Measurements from ENCODE around the gene TXNL4A. TPM values are rescaled to one million over a fixed set of nuclear protein-coding genes. Genes with fewer than 3 reads are reported as not detected.

The TXNL4A gene
- total RNA-seq, 4 donors from 2014 or later, result 20.8 to 43.2 (median 32.5) TPM

DNA sequence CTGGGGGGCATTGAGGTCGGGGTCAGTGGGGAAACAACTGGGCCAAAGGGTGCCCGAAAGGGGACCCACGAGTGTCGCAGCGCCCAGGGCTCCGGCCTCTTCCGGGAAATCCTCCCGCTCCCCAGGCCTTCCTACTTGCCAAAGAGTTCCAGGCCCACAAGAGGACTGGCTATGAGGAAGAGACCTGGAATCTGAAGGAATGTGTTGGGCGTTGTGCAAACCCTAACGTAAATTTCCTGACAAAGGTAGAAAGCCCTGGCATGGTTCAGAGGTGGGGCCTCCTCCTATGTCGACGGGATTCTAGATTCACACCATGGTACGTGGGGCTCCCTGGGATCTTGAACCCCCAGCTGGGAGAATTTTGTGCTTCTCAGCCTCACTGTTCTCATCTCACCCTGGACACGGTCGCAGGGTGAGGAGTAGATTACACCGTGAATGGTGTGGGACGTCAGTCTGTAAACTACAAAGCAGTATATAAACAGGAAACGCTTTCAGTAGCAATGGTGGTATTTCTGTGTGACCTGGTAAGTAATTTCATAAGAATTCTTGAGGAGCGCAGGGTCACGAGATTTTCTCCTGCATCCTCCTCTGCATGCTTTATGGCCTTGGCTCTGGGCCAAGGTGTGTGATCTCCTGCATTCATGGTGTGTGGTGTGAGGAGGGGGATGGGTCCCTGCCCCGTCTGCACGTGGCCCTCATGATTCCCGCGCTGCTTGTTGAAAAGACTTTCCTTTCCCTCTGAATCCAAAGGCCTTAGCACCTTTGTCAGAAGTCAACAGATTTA is 23.1 kb downstream of the TXNL4A start:
- Histone ChIP-seq H3K4me3 (peak overlapping the region; percentile 54 to 83 (median 68)), H3K9me3 (no peaks in the 10 kb centered on the region), H3K27ac (peak overlapping the region; percentile 85 to 92 (median 90)), H3K27me3 (no peaks in the 10 kb centered on the region), H3K4me1 (peaks cover 12 to 74% (median 30%) of the 10 kb centered on the region in 3 donors), H3K36me3 (peaks cover 0 to 24% (median 4%) of the 10 kb centered on the region in 3 donors)
- WGBS, 2 donors, result 10 to 15% methylated on average over 17 to 22 of the region's 24 CpGs
- no peak for TF ChIP-seq POLR2A (IDR thresholded peaks at IDR 0.05)
- TF ChIP-seq, protein P1, sequence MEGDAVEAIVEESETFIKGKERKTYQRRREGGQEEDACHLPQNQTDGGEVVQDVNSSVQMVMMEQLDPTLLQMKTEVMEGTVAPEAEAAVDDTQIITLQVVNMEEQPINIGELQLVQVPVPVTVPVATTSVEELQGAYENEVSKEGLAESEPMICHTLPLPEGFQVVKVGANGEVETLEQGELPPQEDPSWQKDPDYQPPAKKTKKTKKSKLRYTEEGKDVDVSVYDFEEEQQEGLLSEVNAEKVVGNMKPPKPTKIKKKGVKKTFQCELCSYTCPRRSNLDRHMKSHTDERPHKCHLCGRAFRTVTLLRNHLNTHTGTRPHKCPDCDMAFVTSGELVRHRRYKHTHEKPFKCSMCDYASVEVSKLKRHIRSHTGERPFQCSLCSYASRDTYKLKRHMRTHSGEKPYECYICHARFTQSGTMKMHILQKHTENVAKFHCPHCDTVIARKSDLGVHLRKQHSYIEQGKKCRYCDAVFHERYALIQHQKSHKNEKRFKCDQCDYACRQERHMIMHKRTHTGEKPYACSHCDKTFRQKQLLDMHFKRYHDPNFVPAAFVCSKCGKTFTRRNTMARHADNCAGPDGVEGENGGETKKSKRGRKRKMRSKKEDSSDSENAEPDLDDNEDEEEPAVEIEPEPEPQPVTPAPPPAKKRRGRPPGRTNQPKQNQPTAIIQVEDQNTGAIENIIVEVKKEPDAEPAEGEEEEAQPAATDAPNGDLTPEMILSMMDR (IDR thresholded peaks at IDR 0.05), result no peak
- intact Hi-C loops (cut with DNase I), result no loop called here
- DNase-seq, result no peak

DNA sequence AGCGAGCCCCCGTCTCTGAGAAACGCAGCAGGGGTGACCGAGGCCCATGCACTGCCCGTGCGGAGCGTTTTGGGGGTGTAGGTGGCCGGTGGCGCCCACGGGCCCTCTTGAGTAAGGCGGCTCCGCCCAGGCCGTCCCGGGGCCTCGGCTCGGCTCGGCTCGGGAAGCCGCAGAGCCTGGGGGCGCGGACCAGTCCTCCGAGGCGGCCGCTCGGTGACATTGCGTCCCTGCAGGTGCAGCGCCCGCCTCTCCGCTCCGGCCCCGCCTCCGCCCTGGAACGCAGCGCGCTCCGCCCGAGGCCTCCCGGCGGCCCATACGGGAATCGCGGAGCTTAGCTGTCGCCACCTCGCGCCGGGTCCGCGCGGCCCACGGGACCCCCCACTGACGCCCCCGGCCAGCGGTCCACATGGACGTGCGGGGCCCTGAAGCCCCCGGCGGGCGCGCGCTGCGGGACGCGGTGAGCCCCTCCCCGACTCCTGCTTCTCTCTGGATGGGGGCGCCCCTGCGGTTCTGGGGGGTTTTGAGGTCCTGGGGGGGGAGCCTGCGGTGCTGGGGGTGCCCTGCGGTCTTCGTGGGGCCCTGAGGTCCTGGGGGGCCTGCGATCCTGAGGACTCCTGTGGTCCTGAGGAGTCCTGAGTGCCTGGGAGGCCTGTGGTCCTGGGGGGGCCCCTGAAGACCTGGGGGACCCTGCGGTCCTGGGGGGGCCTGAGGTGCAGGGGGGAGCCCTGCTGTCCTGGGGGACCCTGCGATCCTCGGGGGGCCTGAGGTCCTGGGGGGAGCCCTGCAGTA is 23.8 kb downstream of the TXNL4A start, which contains the start of gene HSBP1L1:
TSS of gene HSBP1L1 (plus strand) at position 314 of the 789 bp plus-strand sequence. CDS start at position 407, 93 bp downstream.
- Histone ChIP-seq H3K9me3 (no peaks in the 10 kb centered on the region), H3K36me3 (peaks cover 0 to 18% (median 0%) of the 10 kb centered on the region in 3 donors), H3K4me3 (peak within 1 kb of the TSS; percentile 54 to 83 (median 68)), H3K4me1 (peaks cover 15 to 77% (median 34%) of the 10 kb centered on the region in 3 donors), H3K27ac (peak within 1 kb of the TSS; percentile 85 to 92 (median 90)), H3K27me3 (no peaks in the 10 kb centered on the region)
- intact Hi-C loops (cut with DNase I), result no loop called here
- peak in 1 of 4 donors; percentile 48 for TF ChIP-seq POLR2A (IDR thresholded peaks at IDR 0.05)
- TF ChIP-seq, protein P1 (IDR thresholded peaks at IDR 0.05), result peak in 4 of 6 experiments; percentile 36 to 48 (median 40)
- DNase-seq, result no peak
- WGBS, 2 donors, result 0 to 13% methylated on average over 6 to 7 of the region's 73 CpGs

DNA sequence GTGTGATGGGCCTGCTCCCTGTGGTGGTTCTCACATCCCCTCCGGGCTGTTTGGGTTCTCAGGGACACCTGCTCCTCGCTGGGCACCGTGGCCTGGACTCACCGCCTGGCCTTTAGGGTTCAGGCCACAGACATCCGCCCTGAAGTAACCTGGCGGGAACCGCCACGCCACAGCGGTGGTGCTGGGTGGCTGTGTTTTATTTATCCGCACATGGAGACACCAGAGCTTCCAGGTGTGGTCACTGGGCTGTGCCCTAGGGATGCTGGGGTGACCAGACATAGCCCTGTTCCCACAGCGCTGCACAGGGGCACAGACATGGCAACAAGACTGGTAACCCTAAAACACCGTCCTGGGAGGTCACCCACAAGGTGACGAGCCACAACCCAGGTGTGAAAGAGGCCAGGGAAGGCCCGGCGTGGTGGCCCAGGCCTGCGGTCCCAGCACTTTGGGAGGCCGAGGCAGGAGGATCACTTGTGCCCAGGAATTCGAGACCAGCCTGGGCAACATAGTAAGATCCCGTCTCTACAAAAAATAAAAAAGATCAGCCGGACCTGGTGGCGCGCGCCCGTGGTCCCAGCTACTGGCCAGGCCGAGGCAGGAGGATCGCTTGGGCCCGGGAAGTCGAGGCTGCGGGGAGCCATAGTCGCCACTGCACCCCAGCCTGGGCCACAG is 24.6 kb downstream of the TXNL4A start:
- Histone ChIP-seq H3K9me3 (no peaks in the 10 kb centered on the region), H3K4me1 (peaks cover 16 to 76% (median 34%) of the 10 kb centered on the region in 3 donors), H3K27ac (peak overlapping the region; percentile 85 to 92 (median 90)), H3K36me3 (peaks cover 0 to 17% (median 0%) of the 10 kb centered on the region in 3 donors), H3K27me3 (no peaks in the 10 kb centered on the region), H3K4me3 (peak overlapping the region; percentile 54 to 83 (median 68))
- 68 to 88% methylated on average over 7 to 14 of the region's 30 CpGs for WGBS, 2 donors
- TF ChIP-seq, protein P1 (IDR thresholded peaks at IDR 0.05), result no peak
- TF ChIP-seq POLR2A (IDR thresholded peaks at IDR 0.05), result no peak
- no peak for DNase-seq
- intact Hi-C loops (cut with DNase I), result no loop called here

DNA sequence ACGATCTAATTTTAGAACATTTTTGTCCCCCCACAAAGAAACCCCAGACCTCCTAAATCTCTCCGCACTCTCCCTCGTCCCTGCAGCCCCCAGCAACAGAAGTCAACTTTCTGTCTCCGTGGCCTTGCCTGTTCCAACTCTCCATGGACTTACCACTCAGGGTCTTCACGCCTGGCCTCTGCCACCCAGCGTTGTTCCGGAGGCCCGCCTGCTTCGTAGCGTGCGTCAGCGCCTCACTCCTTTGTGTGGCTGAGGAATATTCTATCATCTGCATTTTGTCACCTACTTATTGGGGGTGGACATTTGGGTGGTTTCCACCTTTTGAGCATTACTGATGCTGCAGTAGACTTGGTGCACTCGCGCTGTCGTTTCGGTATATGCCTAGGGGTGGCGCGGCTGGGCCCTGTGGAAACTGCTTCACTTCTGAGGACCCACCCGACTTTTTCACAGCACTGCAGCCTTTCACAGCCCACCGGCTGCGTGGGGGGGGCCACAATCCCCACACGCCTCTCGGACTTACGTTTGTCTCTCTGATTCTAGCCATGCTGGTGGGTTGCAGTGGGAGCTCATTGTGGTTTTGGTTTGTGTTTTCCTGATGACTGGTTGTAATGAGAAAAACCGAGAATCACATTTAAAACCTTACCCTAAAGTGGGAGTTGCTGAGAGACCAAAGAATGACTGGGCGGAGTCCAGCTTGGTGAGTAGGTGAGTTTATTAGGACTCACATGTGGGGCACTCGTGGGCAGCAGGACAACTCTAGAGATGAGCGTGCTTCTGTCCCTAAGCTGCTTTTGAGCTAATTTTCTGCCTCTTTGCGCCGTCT is 25.3 kb downstream of the TXNL4A start:
- no peak overlapping the region for H3K4me3 ChIP-seq
- no peaks in the 10 kb centered on the region for H3K27me3 ChIP-seq
- TF ChIP-seq, protein P1 (IDR thresholded peaks at IDR 0.05), result peak in 1 of 6 experiments; percentile 11
- no peak for TF ChIP-seq POLR2A (IDR thresholded peaks at IDR 0.05)
- H3K4me1 ChIP-seq, result peaks cover 16 to 69% (median 34%) of the 10 kb centered on the region in 3 donors
- intact Hi-C loops (cut with DNase I), result no loop called here
- H3K36me3 ChIP-seq, result peaks cover 0 to 9% (median 0%) of the 10 kb centered on the region in 3 donors
- WGBS, 2 donors, result 71 to 86% methylated on average over 27 to 28 of the region's 30 CpGs
- DNase-seq, result no peak
- no peaks in the 10 kb centered on the region for H3K9me3 ChIP-seq
- peak overlapping the region; percentile 4 to 88 (median 82) for H3K27ac ChIP-seq

All from esophagus squamous epithelium (tissue), 5 donors.